Activated CD8-positive, alpha-beta T cell treated with anti-CD3 and anti-CD28 coated beads for 36 hours (primary cell): Measurements from ENCODE around the gene BCL2L15. TPM values are rescaled to one million over a fixed set of nuclear protein-coding genes. Genes with fewer than 3 reads are reported as not detected.

ENCODE experiments used
- ATAC-seq: fragments of 200-7000 bp; cut with Tn5 transposase; one replicate; pipeline ENCODE4 v1.10.0; 2021; ENCODE audit warnings: mild to moderate bottlenecking, moderate library complexity
- CTCF ChIA-PET: fragments of 350-600 bp; sonication (Branson Sonifier 250); formaldehyde crosslinking; loops from one replicate; lab custom pipeline; 2021; ENCODE audit warnings: antibody characterized with exemption; lab: Charles Lee
- POLR2A ChIA-PET: fragments of 350-600 bp; sonication (Branson Sonifier 250); formaldehyde crosslinking; loops from one replicate; lab custom pipeline; 2021; ENCODE audit warnings: antibody characterized with exemption; lab: Charles Lee
- DNase-seq: peaks from one replicate; pipeline ENCODE4 v3.0.0-alpha.2; 2020
- H3K27ac Mint-ChIP-seq: one replicate; pipeline ENCODE4 v1.8.0; 2021; ENCODE audit warnings: mild to moderate bottlenecking, mixed read lengths
- H3K27me3 Mint-ChIP-seq: one replicate; pipeline ENCODE4 v1.8.0; 2021; ENCODE audit warnings: mixed read lengths
- H3K36me3 Mint-ChIP-seq: one replicate; pipeline ENCODE4 v1.8.0; 2021; ENCODE audit warnings: low read depth, mixed read lengths
- H3K4me1 Mint-ChIP-seq: one replicate; pipeline ENCODE4 v1.8.0; 2021; ENCODE audit warnings: low read depth, mixed read lengths
- H3K4me3 Mint-ChIP-seq: one replicate; pipeline ENCODE4 v1.8.0; 2021; ENCODE audit warnings: mild to moderate bottlenecking, moderate library complexity, mixed read lengths
- H3K9me3 Mint-ChIP-seq: one replicate; pipeline ENCODE4 v1.8.0; 2021; ENCODE audit warnings: mixed read lengths
- intact Hi-C: fragments of 100-400 bp; cut with micrococcal nuclease; formaldehyde crosslinking; loops from one replicate; pipeline ENCODE4 v1.10.0; 2022
- total RNA-seq, 2 experiments: library from RNA; stranded (reverse); gene quantifications; one replicate each; pipeline ENCODE4 v1.2.3, GENCODE V29; 2021
- TF ChIP-seq, protein P1 (sequence below): fragments of 200-600 bp; IDR thresholded peaks from one replicate; pipeline ENCODE4 v1.8.0; 2022; ENCODE audit warnings: antibody characterized with exemption, mild to moderate bottlenecking

The BCL2L15 gene
- total RNA-seq, 2 experiments from 2014 or later, result 0.40 to 0.61 TPM

DNA sequence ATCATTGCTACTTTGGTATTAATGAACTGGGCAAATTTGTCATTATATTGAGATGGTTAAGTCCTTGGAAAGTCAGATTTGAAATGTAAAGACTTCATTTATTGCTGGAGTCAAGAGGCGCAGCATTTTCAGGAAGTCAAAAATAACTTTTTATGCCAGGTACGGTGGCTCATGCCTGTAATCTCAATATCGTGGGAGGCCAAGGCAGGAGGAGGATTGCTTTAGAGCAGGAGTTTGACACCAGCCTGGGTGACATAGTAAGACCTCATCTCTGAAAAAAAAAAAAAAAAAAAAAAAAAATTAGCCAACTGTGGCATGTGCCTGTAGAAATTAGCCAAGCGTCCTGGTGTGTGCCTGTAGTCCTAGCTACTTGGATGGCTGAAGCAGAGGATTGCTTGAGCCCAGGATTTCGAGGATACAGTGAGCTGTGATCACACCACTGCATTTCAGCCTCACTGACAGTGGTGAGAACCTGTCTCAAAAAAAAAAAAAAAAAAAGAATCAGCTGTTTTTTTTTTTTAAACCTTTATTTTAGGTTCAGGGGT lies 47.2 kb upstream of the BCL2L15 start:
- Mint-ChIP-seq H3K4me3 (peak overlapping the region; percentile 90), H3K36me3 (peaks cover 27% of the 10 kb centered on the region), H3K4me1 (peaks cover 68% of the 10 kb centered on the region), H3K27ac (peak overlapping the region; percentile 97), H3K27me3 (no peaks in the 10 kb centered on the region), H3K9me3 (no peaks in the 10 kb centered on the region)
- CTCF ChIA-PET, result interaction anchor here (0.9 to 2.2 kb wide), 3 partner anchors 11 to 31 kb away, joined by 3 to 13 read pairs (median 4); no protein-coding TSS in a partner anchor
- intact Hi-C loops, result loop anchor here (5.0 kb wide), 1 partner anchor 62 kb away; the partner anchor contains the start of gene PTPN22
- POLR2A ChIA-PET, result interaction anchor here (0.6 to 6.1 kb wide), 6 partner anchors 13 to 123 kb away, joined by 3 to 60 read pairs (median 4); partner anchors contain the start of genes AP4B1, DCLRE1B and RSBN1
- ATAC-seq, result no peak
- TF ChIP-seq, protein P1, sequence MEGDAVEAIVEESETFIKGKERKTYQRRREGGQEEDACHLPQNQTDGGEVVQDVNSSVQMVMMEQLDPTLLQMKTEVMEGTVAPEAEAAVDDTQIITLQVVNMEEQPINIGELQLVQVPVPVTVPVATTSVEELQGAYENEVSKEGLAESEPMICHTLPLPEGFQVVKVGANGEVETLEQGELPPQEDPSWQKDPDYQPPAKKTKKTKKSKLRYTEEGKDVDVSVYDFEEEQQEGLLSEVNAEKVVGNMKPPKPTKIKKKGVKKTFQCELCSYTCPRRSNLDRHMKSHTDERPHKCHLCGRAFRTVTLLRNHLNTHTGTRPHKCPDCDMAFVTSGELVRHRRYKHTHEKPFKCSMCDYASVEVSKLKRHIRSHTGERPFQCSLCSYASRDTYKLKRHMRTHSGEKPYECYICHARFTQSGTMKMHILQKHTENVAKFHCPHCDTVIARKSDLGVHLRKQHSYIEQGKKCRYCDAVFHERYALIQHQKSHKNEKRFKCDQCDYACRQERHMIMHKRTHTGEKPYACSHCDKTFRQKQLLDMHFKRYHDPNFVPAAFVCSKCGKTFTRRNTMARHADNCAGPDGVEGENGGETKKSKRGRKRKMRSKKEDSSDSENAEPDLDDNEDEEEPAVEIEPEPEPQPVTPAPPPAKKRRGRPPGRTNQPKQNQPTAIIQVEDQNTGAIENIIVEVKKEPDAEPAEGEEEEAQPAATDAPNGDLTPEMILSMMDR, result no peak
- DNase-seq, result no peak

DNA sequence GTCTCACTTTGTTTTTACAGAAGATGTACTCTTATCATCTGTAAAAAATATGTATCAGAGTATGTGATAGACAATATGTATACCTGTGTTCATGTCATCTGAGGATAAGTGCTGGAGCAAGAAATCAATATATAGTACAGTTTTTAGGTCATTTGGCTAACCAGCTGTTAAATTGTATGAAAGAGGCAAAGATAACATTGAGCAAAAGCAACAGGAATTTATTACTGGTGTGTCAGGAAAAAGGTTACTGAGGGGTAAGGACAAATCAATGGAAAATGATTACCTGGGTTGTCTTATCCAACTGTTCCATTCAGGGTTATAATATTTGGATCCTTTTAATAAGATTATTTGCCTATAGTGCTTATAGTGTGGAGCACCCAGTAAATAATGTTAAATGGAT lies 46.6 kb upstream of the BCL2L15 start:
- TF ChIP-seq, protein P1, result no peak
- peaks cover 27% of the 10 kb centered on the region for H3K36me3 Mint-ChIP-seq
- peaks cover 63% of the 10 kb centered on the region for H3K4me1 Mint-ChIP-seq
- intact Hi-C loops, result loop anchor here (5.0 kb wide), 1 partner anchor 62 kb away; the partner anchor contains the start of gene PTPN22
- ChIA-PET POLR2A (interaction anchor here (0.8 to 6.1 kb wide), 3 partner anchors 8 to 29 kb away, joined by 3 to 60 read pairs (median 10); partner anchors contain the start of genes AP4B1 and DCLRE1B), CTCF (interaction anchor here (0.9 to 2.2 kb wide), 3 partner anchors 11 to 30 kb away, joined by 3 to 13 read pairs (median 4); no protein-coding TSS in a partner anchor)
- H3K27me3 Mint-ChIP-seq, result no peaks in the 10 kb centered on the region
- no peak for DNase-seq
- no peaks in the 10 kb centered on the region for H3K9me3 Mint-ChIP-seq
- H3K27ac Mint-ChIP-seq, result peak overlapping the region; percentile 97
- H3K4me3 Mint-ChIP-seq, result peak overlapping the region; percentile 90
- ATAC-seq, result no peak

DNA sequence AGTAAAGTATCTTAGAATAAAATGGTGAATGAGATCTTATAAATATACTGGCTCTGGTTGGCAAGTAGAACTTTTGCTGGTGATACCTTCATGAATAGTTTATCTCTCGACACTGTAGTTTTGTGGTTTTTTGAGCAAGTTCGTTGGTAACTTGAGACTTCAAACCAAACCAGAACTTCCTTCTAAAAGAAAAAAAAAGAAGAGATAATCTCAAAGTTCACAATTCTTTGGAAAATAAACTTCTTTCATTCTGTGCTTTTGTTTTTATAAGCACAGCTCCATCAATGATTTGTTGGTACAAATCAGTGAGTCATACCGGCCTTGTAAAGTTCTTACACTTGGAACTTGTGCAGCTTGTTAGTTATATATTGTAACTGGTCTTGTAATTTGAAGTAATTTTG lies 44.1 kb upstream of the BCL2L15 start:
- Mint-ChIP-seq H3K4me3 (peak overlapping the region; percentile 90), H3K9me3 (no peaks in the 10 kb centered on the region), H3K36me3 (peaks cover 21% of the 10 kb centered on the region), H3K27me3 (no peaks in the 10 kb centered on the region), H3K4me1 (peaks cover 51% of the 10 kb centered on the region), H3K27ac (peak overlapping the region; percentile 97)
- TF ChIP-seq, protein P1, result no peak
- DNase-seq (no peak), ATAC-seq (no peak)
- POLR2A ChIA-PET, result interaction anchor here (1.0 to 6.8 kb wide), 7 partner anchors 8 to 61 kb away, joined by 3 to 93 read pairs (median 34); partner anchors contain the start of genes AP4B1, DCLRE1B and PTPN22
- CTCF ChIA-PET, result interaction anchor here (1.5 to 5.5 kb wide), 6 partner anchors 9 to 95 kb away, joined by 5 to 57 read pairs (median 18); partner anchors contain the start of genes AP4B1 and DCLRE1B
- intact Hi-C loops, result loop anchor here (5.0 kb wide), 1 partner anchor 59 kb away; the partner anchor contains the start of gene PTPN22

DNA sequence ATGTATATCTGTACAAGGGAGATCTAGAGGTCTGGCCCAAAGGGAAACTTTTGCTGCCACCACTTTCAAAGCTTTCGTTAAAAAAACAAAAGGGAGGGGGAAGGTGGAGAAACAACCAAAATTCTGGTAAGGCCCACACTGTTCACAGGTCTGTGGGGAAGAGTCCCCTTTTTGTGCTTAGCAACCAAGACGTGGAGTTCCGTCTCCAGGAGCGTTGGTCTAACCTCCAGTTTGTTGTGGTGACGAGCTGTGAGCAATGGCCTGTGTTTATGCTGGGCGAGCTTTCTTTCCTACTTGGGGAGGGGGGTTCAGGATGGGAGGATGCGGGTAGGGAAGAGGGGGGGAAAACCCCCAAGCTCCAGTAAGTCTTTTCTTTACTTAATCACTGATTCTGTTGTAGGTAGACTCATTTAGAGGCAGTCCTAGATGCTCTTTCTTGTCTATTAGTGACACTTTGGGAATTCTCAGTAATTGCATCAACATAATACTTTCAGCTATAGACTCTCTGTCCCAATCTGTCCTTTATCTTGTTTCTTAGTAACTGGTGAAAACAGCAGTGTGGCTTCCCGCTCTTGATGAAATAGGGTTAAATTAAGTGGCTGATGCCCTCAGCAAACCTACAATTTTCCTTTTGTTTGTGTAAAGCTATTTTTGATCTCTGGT lies 43.2 kb upstream of the BCL2L15 start:
- Mint-ChIP-seq H3K27me3 (no peaks in the 10 kb centered on the region), H3K9me3 (no peaks in the 10 kb centered on the region), H3K4me3 (peak overlapping the region; percentile 90), H3K4me1 (peaks cover 44% of the 10 kb centered on the region), H3K27ac (peak overlapping the region; percentile 97), H3K36me3 (peaks cover 21% of the 10 kb centered on the region)
- CTCF ChIA-PET, result interaction anchor here (1.4 to 5.5 kb wide), 8 partner anchors 10 to 96 kb away, joined by 5 to 57 read pairs (median 16); partner anchors contain the start of genes AP4B1 and DCLRE1B
- DNase-seq (peak; percentile 82), ATAC-seq (peak; percentile 54)
- TF ChIP-seq, protein P1, result no peak
- POLR2A ChIA-PET, result interaction anchor here (1.2 to 6.8 kb wide), 13 partner anchors 9 to 352 kb away, joined by 3 to 93 read pairs (median 10); partner anchors contain the start of genes AP4B1, DCLRE1B, PTPN22 and RSBN1
- intact Hi-C loops, result loop anchor here (1.0 to 5.0 kb wide), 2 partner anchors 25 to 58 kb away; partner anchors contain the start of genes DCLRE1B and PTPN22
